K562 (cell line): ENCODE data around the gene EDA.

Experiments
- ILF3 ChIP-seq: fragments of 450-650 bp; IDR thresholded peaks from 2 replicates; pipeline ENCODE4 v1.6.1; 2018; ENCODE audit warnings: antibody characterized with exemption, mild to moderate bottlenecking, moderate library complexity, borderline replicate concordance
- SPI1 ChIP-seq: IDR thresholded peaks from 2 replicates; pipeline ENCODE4 v1.6.1; 2011; ENCODE audit warnings: low read depth, low read length, control low read depth, borderline replicate concordance
- TF ChIP-seq, protein P1 (sequence below): sonication (generic); formaldehyde crosslinking; IDR thresholded peaks from 2 replicates; pipeline ENCODE4 v1.9.0; 2022; ENCODE audit warnings: mild to moderate bottlenecking, missing genetic modification reagents

GRCh38 chrX:70026851-70027200 lies 410.9 kb downstream of the EDA start:
- TF ChIP-seq SPI1, result no peak
- TF ChIP-seq, protein P1, sequence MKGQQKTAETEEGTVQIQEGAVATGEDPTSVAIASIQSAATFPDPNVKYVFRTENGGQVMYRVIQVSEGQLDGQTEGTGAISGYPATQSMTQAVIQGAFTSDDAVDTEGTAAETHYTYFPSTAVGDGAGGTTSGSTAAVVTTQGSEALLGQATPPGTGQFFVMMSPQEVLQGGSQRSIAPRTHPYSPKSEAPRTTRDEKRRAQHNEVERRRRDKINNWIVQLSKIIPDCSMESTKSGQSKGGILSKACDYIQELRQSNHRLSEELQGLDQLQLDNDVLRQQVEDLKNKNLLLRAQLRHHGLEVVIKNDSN (CRISPR knock-in tag), result no peak
- TF ChIP-seq ILF3, result no peak
